ENCODE results near the gene GIMAP7. TPM values are rescaled to one million over a fixed set of nuclear protein-coding genes. Genes with fewer than 3 reads are reported as not detected.

The GIMAP7 gene
- total RNA-seq, 1 experiment from 2014 or later: 0.33 TPM

- CTCF ChIA-PET: no interaction called here
- TF ChIP-seq SIN3A (IDR thresholded peaks at IDR 0.05; ENCODE audit: borderline replicate concordance, insufficient read depth, low read depth, low read length): no peak
- TF ChIP-seq CTCF (IDR thresholded peaks at IDR 0.05): no peak
- no peak for TF ChIP-seq REST (IDR thresholded peaks at IDR 0.05; ENCODE audit: insufficient read depth in 1 of 2, low read depth in 2 of 2, low read length in 1 of 2)
- no peak for TF ChIP-seq TCF7L2 (IDR thresholded peaks at IDR 0.05; ENCODE audit: low read depth, low read length)
- no peak for TF ChIP-seq POLR2AphosphoS5 (IDR thresholded peaks at IDR 0.05; ENCODE audit: low read depth, low read length)
- POLR2A ChIA-PET: no interaction called here
These were observed 54.7 kb downstream of the GIMAP7 start for GRCh38 chr7:150569245-150569955.

More at GRCh38 chr7:150569245-150569955, 54.7 kb downstream of the GIMAP7 start:
- in situ Hi-C loops (cut with HindIII; ENCODE audit: low pct_unique_long_range_greater_than_20kb, low sequenced_read_pairs) (no loop called here), intact Hi-C loops (cut with micrococcal nuclease; ENCODE audit: unreplicated experiment) (no loop called here)
- ATAC-seq: no peak
- H3K9me3 ChIP-seq (ENCODE audit: control insufficient read depth, insufficient read depth, low read depth, low read length): no peaks in the 10 kb centered on the region
- no peak for DNase-seq (ENCODE audit: low read depth, low spot score)
- H3K36me3 ChIP-seq (ENCODE audit: control insufficient read depth, insufficient read depth, low read length): no peaks in the 10 kb centered on the region
- no TSS peak for BruUV-seq (replicated peaks)
- no peaks in the 10 kb centered on the region for H3K4me1 ChIP-seq (ENCODE audit: control insufficient read depth, insufficient read depth, low read length)
- no peak overlapping the region for H3K4me3 ChIP-seq (ENCODE audit: low read depth in 2 of 2, low read length in 2 of 2)
- no peak overlapping the region for H3K27ac ChIP-seq (ENCODE audit: low read length)
- H3K27me3 ChIP-seq (ENCODE audit: control insufficient read depth, insufficient read depth, low read length): no peaks in the 10 kb centered on the region

Other genes starting within 250 kb of the GIMAP7 start
- gene LRRC61, start 191.5 kb upstream of the GIMAP7 start, total RNA-seq (2021; ENCODE audit: unreplicated experiment): 13.8 TPM
- 6.5 TPM for gene ACTR3C, start 191.3 kb upstream of the GIMAP7 start, total RNA-seq (2021; ENCODE audit: unreplicated experiment)
- gene RARRES2, start 173.2 kb upstream of the GIMAP7 start, total RNA-seq (2021; ENCODE audit: unreplicated experiment): 1.1 TPM
- gene REPIN1, start 146.1 kb upstream of the GIMAP7 start, total RNA-seq (2021; ENCODE audit: unreplicated experiment): 209 TPM
- gene ZNF775, start 135.5 kb upstream of the GIMAP7 start, total RNA-seq (2021; ENCODE audit: unreplicated experiment): 14.7 TPM
- gene GIMAP8, start 64.2 kb upstream of the GIMAP7 start, total RNA-seq (2021; ENCODE audit: unreplicated experiment): 0.10 TPM
- 0.26 TPM for gene GIMAP4, start 52.5 kb downstream of the GIMAP7 start, total RNA-seq (2021; ENCODE audit: unreplicated experiment)
- gene GIMAP6, start 117.5 kb downstream of the GIMAP7 start, total RNA-seq (2021; ENCODE audit: unreplicated experiment): 0.23 TPM
- 1.5 TPM for gene GIMAP2, start 170.8 kb downstream of the GIMAP7 start, total RNA-seq (2021; ENCODE audit: unreplicated experiment)
- gene GIMAP1, start 201.7 kb downstream of the GIMAP7 start, total RNA-seq (2021; ENCODE audit: unreplicated experiment): 0.05 TPM
- gene GIMAP5, start 222.5 kb downstream of the GIMAP7 start, total RNA-seq (2021; ENCODE audit: unreplicated experiment): 0.51 TPM